GM13976 (cell line): Measurements from ENCODE around the gene YES1.

ENCODE experiments used
- DNase-seq: peaks from one replicate; pipeline ENCODE4 v3.0.0; 2012; ENCODE audit warnings: low spot score
- in situ Hi-C: fragments of 300-500 bp; cut with MboI; formaldehyde crosslinking; loops from one replicate; pipeline ENCODE4 v1.12.0; 2022; ENCODE audit warnings: low sequenced_read_pairs, mixed read lengths, inconsistent platforms; ENCODE audit not compliant: unreplicated experiment
- TF ChIP-seq, protein P1 (sequence below): IDR thresholded peaks from 2 replicates; pipeline ENCODE4 v1.5.1; 2012; ENCODE audit warnings: borderline replicate concordance, mild to moderate bottlenecking; ENCODE audit not compliant: insufficient read depth; ENCODE audit errors: extremely low read depth, missing control alignments, control extremely low read depth

YES1 gene

DNA sequence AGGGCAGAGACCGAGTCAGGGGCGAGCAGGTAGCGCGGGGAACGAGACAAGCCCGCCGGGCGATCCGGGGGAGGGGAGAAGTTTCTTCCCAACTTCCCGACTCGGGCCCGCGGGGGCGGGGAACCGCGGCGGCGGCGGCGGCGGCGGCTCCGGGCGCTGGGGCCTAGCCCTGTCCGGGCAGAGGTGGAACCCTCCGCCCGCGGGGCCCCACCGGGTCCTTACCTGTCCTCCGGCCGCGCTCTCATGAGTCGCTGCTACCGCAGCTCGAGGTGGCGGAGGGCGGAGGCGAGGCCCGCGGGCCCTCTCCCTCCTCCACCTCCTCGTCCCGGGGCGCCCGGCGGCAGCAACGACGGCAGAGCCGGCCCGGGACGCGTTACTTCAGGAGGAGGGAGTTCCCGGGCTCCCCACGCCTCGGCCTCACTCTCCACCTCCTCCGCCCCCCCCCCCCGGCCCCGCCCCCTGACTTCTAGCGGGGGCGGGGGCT lies at the start of gene YES1:
Gene YES1, minus strand, starts transcription at position 351 of the 484 bp plus-strand sequence. CDS start 55,415 bp downstream, outside the sequence.
- DNase-seq: no peak
- TF ChIP-seq, protein P1, sequence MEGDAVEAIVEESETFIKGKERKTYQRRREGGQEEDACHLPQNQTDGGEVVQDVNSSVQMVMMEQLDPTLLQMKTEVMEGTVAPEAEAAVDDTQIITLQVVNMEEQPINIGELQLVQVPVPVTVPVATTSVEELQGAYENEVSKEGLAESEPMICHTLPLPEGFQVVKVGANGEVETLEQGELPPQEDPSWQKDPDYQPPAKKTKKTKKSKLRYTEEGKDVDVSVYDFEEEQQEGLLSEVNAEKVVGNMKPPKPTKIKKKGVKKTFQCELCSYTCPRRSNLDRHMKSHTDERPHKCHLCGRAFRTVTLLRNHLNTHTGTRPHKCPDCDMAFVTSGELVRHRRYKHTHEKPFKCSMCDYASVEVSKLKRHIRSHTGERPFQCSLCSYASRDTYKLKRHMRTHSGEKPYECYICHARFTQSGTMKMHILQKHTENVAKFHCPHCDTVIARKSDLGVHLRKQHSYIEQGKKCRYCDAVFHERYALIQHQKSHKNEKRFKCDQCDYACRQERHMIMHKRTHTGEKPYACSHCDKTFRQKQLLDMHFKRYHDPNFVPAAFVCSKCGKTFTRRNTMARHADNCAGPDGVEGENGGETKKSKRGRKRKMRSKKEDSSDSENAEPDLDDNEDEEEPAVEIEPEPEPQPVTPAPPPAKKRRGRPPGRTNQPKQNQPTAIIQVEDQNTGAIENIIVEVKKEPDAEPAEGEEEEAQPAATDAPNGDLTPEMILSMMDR: no peak
- in situ Hi-C loops: loop anchor here (25.0 kb wide), 1 partner anchor 1850 kb away; the partner anchor contains the start of gene SMCHD1

DNA sequence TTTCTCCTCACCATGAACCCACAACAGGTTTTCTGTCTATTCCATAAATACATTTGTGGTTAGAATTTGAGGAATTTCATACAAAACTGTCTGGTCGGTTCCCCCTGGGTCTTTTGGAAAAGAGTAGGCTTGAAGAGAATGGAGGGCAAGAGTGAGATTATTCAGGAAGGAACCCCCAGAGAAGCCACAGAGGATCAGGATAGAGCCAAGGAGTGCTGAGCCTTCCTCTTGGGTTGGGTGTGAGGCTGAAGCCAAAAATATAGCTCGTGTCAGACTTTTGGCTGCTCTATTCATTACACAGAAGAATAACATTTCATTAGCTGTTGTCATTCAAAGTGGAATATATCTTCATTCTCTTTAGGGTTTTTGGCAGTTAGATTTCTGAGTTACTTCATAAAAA lies 45.9 kb upstream of the YES1 start:
- DNase-seq: no peak
- TF ChIP-seq, protein P1: no peak
- in situ Hi-C loops: no loop called here

DNA sequence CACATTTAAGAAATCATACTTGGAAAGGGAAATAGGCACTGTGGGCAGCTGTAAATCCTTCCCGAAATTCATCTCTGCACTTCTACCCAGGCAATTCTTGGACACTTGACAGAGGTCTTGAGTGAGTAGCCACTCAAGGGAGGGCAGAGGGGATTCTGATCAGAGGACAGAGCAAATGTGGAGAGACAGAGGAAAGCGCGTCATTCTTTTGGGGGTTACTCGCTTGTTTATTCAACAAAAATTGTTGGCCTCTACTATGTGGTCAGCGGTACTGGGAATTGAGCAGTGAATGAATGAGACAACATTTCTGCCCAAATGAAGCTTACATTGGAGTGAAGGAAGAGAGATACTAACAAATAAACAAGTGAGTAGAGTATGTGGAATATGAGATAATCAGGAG lies 41.4 kb upstream of the YES1 start:
- no peak for DNase-seq
- TF ChIP-seq, protein P1: no peak
- in situ Hi-C loops: no loop called here

DNA sequence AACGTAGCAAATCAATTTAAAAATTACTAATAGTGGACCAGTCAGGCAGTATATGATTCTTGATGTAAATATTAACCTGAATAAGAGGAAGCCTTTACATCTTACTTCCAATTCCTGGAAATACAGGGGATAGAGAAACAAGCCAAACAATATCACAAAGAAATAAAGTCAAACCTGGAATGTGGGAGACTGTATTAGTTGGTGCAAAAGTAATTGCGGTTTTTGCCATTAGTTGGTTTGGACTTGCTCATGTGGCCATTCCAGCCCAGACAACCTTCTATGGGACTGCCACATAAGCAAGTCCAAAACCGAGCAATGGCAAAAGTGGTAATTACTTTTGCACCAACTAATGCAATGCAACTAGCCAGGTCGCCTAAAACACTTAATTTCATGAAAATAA lies 38.9 kb upstream of the YES1 start:
- no peak for DNase-seq
- TF ChIP-seq, protein P1: no peak
- in situ Hi-C loops: no loop called here

DNA sequence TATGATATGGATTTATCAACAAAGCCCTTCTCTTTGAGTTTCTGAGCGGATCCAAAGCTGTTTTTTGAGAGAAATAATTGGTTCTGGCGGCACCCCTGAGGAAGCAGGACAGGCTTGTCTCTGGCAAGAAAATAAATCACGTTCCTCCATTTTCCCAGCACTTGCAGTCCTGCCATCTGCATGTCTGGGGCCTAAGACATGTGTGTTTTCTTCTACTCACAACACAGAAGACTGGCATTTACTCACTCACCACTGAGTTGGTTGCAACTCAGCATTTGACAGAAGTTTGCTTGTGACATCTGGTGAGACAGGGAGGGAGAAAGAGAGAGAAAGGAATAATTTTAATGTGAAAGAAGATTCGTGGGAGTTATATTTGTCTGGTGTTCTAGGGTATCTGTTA lies 37.0 kb upstream of the YES1 start:
- in situ Hi-C loops: no loop called here
- DNase-seq: no peak
- TF ChIP-seq, protein P1: no peak

DNA sequence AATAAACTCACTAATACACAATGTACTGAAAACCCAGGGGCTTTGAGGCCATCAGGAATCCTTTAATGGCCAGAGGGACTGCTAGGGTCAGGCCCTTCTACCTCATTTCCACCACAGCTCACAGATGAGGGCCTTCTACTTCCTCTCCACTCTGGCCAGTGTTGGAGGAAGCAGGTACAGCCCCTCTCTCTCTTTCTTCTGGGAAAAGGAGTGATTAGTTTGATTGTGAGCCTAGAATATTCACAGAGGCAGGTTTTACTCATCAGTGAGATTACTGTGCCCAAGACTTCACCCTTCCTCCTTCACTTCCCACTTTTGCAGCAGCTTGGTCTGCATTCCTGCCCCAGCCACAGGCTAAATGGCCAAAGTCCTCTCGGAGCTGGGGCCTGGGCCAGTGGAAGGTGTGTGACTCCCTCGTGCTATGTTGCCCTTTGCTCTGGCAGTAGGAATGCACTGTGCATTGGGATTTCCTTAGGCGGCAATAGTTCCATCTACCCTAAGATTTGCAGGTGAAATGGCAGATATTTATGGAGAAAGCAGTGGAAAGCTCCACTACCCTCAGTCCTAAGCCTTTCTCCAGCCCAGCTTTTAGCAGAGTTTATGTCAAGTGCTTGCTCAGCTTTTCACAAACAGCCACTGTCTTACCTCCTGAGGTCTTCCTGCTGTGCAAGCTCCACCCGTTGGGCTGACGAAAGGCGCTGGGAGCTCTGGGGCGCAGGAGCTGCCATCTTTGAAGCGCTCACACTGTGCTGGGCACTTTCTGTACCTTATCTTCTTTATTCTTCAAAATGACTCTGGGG lies 36.2 kb upstream of the YES1 start:
- DNase-seq: no peak
- in situ Hi-C loops: no loop called here
- TF ChIP-seq, protein P1: no peak
